ENCODE measurements around the gene FGF6.
"Not testable (repeated sequence)": the region's sequence is repeated elsewhere in the genome, so short reads cannot be mapped to it uniquely, and the experiment has no call there.

The FGF6 gene

GRCh38 chr12:4417936-4418335, 27.7 kb downstream of the FGF6 start:
- no peak for DNase-seq (ENCODE audit: low read depth, low spot score)
- H3K4me3 ChIP-seq (ENCODE audit: low read depth, low read length): no peak overlapping the region
- TF ChIP-seq, protein P1, sequence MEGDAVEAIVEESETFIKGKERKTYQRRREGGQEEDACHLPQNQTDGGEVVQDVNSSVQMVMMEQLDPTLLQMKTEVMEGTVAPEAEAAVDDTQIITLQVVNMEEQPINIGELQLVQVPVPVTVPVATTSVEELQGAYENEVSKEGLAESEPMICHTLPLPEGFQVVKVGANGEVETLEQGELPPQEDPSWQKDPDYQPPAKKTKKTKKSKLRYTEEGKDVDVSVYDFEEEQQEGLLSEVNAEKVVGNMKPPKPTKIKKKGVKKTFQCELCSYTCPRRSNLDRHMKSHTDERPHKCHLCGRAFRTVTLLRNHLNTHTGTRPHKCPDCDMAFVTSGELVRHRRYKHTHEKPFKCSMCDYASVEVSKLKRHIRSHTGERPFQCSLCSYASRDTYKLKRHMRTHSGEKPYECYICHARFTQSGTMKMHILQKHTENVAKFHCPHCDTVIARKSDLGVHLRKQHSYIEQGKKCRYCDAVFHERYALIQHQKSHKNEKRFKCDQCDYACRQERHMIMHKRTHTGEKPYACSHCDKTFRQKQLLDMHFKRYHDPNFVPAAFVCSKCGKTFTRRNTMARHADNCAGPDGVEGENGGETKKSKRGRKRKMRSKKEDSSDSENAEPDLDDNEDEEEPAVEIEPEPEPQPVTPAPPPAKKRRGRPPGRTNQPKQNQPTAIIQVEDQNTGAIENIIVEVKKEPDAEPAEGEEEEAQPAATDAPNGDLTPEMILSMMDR (IDR thresholded peaks at IDR 0.05; ENCODE audit: insufficient read depth, low read length, missing control alignments): no peak
- CTCF ChIA-PET: interaction anchor here (1.0 kb wide), 1 partner anchor 13 kb away, joined by 3 read pairs; no protein-coding TSS in a partner anchor
- POLR2A ChIA-PET: no interaction called here

DNA sequence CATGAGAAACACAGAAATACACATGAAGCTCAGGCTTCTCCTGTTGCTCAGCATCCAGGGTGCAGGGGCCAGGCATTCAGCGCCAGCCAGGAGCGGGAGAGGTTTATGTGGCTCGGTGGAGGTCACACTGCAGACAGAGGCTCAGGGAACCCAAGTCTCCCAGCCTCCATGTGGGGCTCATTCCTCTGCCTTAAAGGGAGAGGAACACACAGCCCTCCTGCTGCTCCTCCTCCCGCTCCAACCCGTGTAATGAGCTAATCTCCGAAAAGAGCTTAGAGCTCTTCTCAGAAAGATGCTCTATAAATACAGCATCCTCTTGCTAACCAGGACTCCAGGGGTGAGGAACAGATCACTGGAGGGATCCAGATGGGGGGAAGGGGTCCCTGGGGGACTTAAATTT, 28.2 kb downstream of the FGF6 start:
- TF ChIP-seq, protein P1 (IDR thresholded peaks at IDR 0.05; ENCODE audit: insufficient read depth, low read length, missing control alignments): no peak
- ChIA-PET POLR2A (no interaction called here), CTCF (interaction anchor here (1.0 kb wide), 1 partner anchor 14 kb away, joined by 3 read pairs; no protein-coding TSS in a partner anchor)
- H3K4me3 ChIP-seq (ENCODE audit: low read depth, low read length): no peak overlapping the region
- DNase-seq (ENCODE audit: low read depth, low spot score): no peak

GRCh38 chr12:4416276-4416675, 29.3 kb downstream of the FGF6 start:
- ChIA-PET CTCF (no interaction called here), POLR2A (no interaction called here)
- no peak overlapping the region for H3K4me3 ChIP-seq (ENCODE audit: low read depth, low read length)
- TF ChIP-seq, protein P1 (IDR thresholded peaks at IDR 0.05; ENCODE audit: insufficient read depth, low read length, missing control alignments): no peak
- no peak for DNase-seq (ENCODE audit: low read depth, low spot score)

GRCh38 chr12:4412465-4412864, 33.1 kb downstream of the FGF6 start:
- TF ChIP-seq, protein P1 (IDR thresholded peaks at IDR 0.05; ENCODE audit: insufficient read depth, low read length, missing control alignments): no peak
- DNase-seq (ENCODE audit: low read depth, low spot score): no peak
- no peak overlapping the region for H3K4me3 ChIP-seq (ENCODE audit: low read depth, low read length)
- ChIA-PET POLR2A (no interaction called here), CTCF (interaction anchor here (1.3 to 2.4 kb wide), 4 partner anchors 8 to 115 kb away, joined by 3 to 16 read pairs (median 4); no protein-coding TSS in a partner anchor)

- ChIA-PET CTCF (interaction anchor here (1.3 to 2.4 kb wide), 4 partner anchors 9 to 115 kb away, joined by 3 to 16 read pairs (median 4); no protein-coding TSS in a partner anchor), POLR2A (no interaction called here)
- TF ChIP-seq, protein P1 (IDR thresholded peaks at IDR 0.05; ENCODE audit: insufficient read depth, low read length, missing control alignments): no peak
- H3K4me3 ChIP-seq (ENCODE audit: low read depth, low read length): no peak overlapping the region
- DNase-seq (ENCODE audit: low read depth, low spot score): no peak
Measured at GRCh38 chr12:4412056-4412455, 33.6 kb downstream of the FGF6 start.

GRCh38 chr12:4407136-4407535, 38.5 kb downstream of the FGF6 start:
- ChIA-PET CTCF (no interaction called here), POLR2A (no interaction called here)
- DNase-seq (ENCODE audit: low read depth, low spot score): no peak

GRCh38 chr12:4404877-4405637, 40.6 kb downstream of the FGF6 start:
- POLR2A ChIA-PET; H3K4me3 ChIP-seq (ENCODE audit: low read depth, low read length); DNase-seq (ENCODE audit: low read depth, low spot score): not testable (repeated sequence)
- CTCF ChIA-PET: interaction anchor here (1.1 to 1.6 kb wide), 2 partner anchors 10 to 15 kb away, joined by 3 to 4 read pairs; no protein-coding TSS in a partner anchor

More at GRCh38 chr12:4407136-4407535, 38.5 kb downstream of the FGF6 start:
- TF ChIP-seq, protein P1 (IDR thresholded peaks at IDR 0.05; ENCODE audit: insufficient read depth, low read length, missing control alignments): no peak
- H3K4me3 ChIP-seq (ENCODE audit: low read depth, low read length): no peak overlapping the region

Measured in AG04449 (cell line).